ENCODE measurements around the gene C16orf86.

Gene C16orf86

DNA sequence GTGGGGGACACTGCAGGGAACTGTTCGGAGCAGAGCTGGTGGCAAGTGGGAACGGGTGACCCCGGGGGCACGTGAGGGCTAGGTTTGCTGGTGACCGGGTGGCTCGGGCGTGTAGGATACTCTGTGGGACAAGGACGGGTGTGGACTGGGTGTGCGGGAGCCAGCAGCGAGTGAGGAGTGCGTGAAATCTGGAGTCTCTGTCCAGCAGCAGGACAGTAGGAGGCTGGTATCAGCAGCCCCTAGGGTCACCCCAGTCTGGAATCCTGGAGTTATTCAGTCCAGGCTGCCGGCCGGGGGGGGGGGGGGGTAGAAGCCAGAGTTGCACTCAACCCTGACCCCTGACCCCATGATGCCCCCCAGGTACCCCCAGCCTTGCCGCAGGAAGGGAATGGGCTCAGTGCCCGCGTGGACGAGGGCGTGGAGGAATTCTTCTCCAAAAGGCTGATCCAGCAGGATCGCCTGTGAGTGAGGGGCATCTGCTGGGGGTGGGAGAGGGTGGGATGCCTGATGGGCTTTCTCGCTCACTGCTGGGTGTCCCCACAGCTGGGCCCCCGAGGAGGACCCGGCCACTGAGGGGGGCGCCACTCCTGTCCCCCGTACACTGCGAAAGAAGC is 12.7 kb upstream of the C16orf86 start:
- DNase-seq: no peak

DNA sequence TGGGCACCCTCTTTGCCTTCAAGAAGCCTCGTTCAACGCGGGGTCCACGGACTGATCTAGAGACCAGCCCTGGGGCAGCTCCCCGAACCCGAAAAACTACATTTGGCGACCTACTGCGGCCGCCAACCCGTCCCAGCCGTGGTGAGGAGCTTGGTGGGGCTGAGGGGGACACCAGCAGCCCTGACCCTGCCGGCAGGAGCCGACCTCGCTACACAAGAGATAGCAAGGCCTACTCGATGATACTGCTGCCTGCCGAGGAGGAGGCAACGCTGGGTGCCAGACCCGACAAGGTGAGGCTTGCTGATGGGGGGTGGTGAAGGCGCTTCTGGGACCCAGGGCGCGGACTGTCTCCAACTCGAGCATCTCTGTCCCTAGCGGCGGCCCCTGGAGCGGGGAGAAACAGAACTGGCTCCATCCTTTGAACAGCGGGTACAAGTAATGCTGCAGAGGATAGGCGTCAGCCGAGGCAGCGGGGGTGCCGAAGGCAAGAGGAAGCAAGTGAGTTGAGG is 12.2 kb upstream of the C16orf86 start:
- DNase-seq: no peak

DNA sequence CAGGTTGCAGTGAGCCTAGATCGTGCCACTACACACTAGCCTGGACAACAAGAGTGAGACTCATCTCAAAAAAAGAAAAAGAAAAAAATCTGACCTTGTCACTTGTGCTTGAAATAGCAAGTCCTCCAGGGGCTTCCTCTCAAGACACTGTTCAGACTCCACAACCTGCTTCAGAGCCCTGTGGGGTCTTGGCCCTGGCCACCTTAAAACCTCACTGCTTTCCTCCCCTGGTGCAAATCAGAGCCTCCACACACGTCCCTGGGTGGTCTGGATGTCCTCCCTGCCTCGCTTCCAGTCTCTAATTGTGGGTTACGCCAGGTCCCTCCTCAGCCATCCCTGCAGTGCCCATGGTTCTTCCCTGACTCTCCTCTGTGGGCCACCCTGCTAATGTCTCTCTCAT is 11.3 kb upstream of the C16orf86 start:
- DNase-seq: no peak

DNA sequence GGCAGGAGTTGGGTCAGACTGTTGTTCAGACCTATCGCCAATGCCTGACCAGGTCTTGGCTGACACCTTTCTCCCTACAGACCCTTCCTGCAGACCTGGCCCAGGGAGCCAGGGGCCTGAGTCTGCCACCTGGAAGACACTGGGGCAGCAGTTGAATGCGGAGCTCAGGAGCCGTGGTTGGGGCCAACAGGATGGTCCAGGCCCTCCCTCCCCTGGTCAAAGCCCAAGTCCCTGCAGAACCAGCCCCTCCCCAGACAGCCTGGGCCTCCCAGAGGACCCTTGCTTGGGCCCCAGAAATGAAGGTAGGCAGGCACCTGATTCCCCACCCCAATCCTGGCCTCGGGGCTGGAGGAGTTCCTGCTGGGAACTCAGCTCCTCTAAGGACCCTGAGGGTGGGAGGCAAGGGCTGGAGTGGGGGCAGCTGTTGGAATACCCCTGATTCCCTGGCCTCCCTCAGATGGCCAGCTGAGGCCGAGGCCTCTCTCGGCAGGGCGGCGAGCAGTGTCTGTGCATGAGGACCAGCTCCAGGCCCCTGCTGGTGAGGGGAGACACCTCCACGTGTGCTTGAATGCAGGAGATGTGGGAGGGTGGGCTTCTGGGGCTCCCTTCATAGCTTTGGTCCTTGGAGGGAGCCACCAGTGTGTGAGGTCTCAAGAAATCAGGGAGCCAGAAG is 10.1 kb upstream of the C16orf86 start:
- no peak for DNase-seq

DNA sequence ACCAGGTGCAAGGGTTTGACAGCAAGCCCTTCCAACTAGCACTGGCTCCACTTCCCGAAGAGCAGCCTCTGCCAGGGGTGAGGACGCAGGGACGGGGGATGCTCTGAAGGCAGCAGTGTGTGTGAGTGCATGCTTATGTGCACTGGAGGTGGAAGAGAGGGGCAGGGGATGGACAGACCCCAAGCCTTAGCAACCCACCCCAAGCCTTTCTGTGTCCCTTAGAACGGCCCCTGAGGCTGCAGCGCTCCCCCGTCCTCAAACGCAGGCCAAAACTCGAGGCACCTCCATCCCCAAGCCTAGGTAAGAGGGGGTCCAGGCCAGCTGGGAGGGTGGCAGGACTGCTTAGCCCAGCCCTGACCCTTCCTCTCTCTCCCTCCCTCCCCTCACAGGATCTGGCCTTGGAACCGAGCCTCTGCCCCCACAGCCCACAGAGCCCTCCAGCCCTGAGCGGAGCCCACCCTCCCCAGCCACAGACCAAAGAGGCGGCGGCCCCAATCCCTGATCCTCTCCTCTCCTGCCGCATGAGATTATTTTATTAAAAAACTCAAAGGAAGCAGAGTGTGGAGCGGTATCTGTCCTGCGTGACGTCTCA is 9.5 kb upstream of the C16orf86 start:
- DNase-seq: no peak

DNA sequence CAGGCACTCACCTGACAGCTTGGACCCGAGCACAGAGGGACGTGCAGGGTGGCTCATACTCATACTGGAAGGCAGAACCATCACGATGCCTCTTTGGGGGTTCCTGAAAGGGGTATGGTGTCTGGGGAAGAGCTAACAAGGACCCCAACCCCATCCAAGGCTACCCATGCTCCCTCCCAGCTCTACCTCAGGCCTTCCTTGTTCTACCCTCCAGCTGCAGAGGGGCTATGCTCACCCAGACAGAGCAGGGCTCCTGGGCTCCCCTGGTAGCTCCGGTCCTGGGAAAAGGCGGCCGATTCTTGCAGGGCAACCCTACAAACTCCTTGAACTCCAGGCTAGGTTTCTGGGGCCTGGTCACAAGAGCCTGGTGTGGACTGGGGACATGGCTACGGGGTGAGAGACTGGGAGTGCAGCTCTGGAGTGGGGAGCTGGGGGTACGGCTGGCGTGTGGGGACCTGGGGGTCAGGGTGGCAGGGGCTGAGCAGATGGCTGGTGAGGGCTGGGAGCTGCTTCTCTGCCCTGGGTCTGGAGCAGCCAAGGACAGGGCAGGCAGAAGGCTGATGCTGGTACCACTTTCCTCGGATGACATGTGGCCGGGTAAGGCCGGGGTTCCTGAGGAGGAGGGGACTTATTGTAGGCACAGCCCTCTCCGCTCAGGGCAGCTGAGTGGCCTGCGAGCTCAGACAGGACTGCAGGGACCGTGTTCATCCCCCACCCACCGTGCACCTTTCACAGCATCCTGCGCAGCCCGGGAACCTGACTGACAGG is 8.7 kb upstream of the C16orf86 start:
- no peak for DNase-seq

DNA sequence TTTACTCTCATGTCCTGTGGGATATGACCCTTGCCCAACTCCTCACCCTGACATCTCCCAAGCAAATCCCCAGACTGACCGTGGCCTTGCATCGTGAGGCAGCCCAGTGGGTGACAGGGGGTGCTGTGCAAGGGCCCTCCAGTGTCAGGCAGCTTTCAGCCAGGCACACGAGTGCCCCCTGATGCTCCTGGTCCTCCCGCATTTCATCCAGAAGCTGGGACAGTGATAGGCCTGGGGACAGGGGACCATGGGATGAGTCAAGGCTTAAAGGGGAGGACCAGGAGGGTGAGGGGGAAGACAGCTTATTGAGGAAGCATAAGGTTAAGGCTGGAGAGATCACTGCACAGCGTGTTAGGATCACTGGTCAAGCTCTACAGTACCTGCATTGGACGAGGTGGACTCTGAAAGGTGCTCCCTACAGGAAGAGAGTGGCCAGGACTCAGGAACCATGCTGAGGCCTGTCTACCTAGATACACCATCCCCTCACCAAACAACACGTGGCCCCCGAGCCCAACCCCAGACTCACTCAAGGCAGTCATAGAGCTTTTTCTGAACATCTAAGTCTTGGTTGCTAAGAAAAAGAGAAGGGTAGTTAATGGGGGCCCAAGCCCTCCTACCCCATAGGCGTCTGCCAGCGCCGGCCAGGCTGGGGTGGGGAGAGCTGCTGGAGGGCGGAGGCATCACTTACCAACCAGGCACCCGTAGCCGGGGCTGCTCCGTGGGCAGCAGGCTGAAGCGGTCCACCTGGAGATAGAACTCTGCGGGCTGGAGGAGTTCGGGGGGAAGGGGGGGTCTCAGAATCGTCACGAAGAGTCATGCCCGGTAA is 7.6 kb upstream of the C16orf86 start:
- no peak for DNase-seq

DNA sequence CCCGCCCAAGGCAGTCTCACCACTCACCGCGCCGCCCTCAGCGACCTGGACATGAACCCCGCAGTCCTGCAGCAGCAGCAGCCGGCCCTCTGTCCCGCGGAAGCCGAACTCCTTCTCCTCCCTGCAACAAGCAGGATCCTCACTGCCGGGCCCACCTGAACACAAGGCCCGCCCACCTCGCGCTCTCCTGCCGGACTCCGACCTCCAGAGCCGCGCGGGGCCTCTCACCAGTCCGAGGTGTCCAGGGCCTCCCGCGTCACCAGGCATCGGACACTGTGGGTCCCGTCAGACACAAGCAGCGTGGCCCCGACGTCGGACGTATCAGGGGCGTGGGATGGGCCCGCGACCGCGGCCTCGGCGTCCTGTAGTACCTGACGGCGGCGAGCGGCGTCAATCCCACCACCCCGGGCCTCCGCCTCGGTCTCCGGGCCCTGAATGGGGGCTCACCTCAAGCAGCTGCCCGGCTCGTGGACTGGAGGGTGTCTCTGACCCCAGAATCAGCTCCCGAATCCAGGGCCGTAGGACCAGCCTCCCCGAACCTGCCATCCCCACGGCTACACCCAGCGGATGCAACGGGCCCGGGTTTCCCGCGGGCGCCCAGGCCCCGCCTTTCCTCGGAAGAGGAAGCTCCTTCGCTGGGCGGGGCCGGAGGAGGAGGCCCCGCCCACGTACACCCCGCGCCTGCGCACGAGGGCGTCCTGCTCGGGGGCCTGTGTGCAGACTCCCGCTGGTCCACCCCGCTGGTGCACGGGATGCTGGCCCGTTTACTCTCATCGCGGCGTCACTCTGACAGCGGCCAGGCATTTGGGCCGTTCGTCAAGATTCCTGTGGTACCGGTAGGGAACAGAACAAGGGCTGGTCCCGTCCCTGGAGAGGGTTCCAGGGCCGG is 6.7 kb upstream of the C16orf86 start, which contains the start of gene ACD:
Gene ACD, minus strand, starts transcription at position 586 of the 889 bp plus-strand sequence. Its CDS starts 40 bp downstream, at position 546.
- peak; percentile 89 for DNase-seq

DNA sequence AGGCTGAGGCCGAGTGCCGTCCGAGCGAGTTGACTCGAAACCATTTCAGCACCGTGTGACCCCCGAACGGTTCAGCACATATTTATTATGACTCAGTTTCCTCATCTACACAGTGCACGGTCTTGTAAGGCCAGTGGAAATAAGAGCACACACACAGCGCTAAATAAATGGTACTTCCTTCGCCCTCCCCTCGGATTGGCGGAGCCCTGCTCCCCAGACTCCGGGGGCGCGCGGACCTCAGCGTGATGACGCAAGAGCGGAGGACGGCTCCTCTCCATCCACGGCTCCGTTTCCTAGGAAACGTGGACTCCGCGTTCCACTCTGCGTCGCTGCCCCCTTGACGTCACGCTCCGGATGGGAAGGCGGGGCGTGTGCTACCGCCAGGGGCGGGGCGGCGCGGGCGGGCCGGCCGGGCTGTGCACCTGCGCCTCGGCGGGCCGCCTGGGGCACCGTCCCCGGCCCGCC is 6.0 kb upstream of the C16orf86 start, which contains the start of gene PARD6A:
Gene PARD6A, plus strand, starts transcription at position 397 of the 465 bp plus-strand sequence. CDS start 79 bp downstream, outside the sequence.
- peak; percentile 93 for DNase-seq

DNA sequence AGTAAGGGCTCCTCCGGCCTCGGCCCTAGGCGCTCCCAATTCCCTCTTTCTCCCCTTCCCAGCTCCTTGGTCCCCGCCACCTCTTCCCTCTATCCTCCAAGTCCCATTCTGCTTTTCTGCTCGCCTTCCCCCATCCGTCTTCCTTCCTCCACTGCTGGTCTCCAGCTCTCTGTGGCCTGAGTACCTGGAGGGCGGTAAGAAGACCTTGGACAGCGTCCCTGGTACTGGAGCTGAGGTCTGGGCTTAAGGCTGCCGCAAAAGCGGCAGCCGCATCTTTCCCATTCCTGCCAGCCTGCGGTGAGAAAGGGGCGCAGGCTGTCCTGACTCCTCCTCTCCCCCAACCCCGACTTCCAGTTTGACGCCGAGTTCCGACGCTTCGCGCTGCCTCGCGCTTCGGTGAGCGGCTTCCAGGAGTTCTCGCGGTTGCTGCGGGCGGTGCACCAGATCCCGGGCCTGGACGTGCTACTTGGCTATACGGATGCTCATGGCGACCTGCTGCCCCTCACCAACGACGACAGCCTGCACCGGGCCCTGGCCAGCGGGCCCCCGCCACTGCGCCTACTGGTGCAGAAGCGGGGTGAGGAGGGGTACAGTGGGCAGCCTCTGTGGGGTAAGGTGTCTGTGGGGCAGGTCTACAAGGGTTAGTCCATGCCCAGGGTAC is 5.4 kb upstream of the C16orf86 start:
- no peak for DNase-seq

DNA sequence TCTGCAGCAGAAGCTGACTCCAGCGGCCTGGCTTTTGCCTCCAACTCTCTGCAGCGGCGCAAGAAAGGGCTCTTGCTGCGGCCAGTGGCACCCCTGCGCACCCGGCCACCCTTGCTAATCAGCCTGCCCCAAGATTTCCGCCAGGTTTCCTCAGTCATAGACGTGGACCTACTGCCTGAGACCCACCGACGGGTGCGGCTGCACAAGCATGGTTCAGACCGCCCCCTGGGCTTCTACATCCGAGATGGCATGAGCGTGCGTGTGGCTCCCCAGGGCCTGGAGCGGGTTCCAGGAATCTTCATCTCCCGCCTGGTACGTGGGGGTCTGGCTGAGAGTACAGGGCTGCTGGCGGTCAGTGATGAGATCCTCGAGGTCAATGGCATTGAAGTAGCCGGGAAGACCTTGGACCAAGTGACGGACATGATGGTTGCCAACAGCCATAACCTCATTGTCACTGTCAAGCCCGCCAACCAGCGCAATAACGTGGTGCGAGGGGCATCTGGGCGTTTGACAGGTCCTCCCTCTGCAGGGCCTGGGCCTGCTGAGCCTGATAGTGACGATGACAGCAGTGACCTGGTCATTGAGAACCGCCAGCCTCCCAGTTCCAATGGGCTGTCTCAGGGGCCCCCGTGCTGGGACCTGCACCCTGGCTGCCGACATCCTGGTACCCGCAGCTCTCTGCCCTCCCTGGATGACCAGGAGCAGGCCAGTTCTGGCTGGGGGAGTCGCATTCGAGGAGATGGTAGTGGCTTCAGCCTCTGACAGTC is 4.5 kb upstream of the C16orf86 start:
- no peak for DNase-seq

DNA sequence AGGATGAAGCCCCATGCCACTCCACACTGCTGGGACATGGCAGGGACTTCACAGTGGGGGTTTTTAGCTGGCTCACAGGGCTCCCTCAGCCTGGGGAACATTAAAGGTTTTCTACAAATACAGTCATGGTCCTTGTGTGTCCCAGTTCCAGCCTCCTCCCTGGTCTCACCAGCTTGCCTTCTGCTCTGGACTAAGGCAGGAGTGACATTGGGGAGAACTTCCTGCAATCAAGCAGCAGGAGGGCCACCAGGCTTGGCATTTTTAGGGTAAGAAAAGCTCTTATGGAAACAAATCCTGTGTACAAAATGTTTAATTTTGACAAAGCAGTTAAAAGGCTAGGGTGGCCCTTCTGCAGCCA is 4.0 kb upstream of the C16orf86 start:
- DNase-seq: no peak

DNA sequence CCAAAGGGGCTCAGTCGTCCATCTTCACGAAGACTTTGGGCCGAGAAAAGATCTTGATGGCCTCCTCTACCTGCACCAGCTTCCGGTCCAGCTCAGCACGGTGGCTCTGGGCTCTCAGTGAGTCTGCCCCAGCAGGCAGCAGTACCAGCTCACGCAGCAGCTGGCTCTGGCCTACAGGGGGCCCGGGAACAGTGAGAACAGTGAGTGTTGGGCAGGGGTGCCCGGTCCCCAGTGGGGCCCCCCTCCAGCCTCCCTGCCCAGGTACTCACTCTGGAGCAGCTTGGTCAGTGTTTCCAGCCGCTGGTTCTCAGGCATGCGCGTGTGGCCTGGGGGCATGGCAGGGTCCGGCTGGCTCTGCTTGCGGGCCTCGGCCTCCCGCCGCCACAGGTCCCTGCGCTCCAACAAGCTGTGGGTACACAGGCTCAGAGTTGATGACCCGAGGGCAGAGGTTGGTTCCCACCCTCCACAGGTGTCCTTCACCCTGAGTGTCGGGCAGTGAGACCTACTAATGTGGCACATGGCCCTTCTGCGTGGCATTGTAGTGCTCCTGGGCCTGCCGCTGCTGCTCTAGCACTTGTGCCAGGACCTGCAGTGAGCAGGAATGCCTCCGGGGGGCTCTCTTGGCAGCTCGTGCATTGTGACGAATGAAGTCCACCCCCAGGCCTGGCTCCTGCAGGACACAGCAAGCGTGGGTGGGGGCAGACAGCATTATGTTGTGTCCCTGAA is 3.3 kb upstream of the C16orf86 start:
- DNase-seq: no peak

DNA sequence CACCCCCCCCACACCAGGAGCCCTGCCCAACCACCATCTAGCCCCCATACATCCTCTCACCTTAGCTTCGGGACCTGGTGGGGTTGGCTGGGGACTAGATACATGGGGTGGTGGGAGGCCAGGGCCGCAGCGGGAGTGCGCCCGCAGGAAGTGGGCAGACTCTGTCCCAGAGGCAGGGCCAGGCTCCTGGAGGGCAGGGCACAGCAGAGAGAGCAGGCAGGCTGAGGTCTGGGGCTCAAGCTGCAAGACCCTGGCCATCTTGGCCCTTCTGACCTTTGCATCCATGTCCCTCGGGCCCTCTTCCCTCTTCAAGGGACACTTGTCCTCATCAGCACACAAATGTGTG is 2.8 kb upstream of the C16orf86 start:
- no peak for DNase-seq

DNA sequence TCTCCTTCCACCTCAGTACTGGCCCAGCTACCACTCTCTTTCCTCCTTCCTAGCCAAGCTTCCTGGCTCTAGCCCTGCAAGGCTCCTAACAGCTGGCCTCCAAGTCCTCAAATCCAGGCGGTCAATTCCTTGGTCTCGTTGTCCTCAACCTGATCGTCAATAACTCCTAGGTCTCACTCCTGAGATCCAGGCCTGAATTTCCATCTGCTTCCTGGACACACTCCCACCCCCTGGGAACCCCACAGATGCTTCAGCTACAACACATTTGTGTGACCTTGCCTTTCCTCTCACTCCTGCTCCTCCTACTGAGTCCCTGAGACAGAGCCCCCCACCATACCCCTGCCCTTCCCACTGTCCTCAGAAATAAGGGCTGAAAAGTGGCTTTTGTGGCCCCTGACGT is 2.4 kb upstream of the C16orf86 start:
- no peak for DNase-seq

DNA sequence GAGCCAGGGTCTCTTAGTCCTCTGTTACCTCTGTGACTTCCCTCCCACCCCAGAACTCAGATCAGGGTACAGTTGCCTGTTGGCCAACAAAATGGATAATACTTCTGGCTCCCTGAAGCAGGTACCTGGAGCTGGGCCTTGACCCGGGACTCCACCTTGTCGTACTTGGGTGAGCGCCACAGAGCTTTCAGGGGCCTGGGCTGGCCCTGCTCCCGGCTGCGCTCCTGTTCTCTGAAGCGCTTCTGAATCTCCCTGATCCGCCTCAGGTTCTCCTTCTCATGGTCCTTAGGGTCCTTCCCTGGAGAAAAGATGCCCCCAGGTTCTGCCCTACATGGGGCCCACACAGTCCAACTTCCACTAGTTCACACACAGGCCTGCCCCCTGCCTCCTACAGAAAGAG is 1.7 kb upstream of the C16orf86 start:
- DNase-seq: no peak

DNA sequence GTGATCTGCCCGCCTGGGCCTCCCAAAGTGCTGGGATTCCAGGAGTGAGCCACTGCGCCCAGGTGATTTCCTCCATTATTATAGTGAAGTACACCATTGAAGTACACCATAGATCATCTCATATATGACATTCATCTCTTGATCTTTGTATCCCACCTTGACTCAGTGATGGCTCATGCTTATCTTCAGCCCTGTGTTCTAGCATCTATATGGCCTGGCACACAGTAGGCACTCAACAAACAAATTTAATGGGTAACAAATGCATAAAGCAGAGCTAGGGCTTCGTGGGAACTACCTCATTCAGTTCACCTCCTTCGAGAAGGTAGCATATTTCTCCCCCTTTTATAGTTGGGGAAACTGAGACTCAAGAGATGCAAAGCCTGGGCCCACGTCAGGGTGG is 1.0 kb upstream of the C16orf86 start:
- no peak for DNase-seq

DNA sequence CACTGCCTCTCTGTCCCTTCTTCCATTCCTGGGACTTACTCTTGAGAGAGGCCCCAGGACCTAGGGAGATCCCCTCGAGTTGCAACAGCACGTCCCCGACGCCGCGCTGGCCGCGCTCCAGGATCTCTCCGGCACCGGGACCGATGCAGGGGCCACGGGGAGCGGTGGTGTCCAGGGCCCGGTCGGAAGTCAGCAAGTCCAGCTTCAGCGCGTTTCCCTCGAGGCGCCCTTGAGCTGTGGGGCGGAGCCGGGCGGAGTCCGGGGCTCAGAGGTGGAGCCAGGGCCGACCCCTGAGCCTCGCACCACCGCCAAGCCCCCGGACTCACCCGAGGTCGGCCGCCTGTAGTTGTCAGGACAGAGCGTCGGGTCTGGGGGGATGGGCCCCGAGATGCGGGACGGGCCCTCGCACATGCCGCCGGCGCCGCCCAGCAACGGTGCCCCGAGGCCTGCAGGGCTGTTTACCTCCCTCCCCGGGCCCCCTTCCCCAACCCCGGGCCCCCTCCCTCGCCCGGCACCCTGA is 522 bp upstream of the C16orf86 start:
- no peak for DNase-seq

DNA sequence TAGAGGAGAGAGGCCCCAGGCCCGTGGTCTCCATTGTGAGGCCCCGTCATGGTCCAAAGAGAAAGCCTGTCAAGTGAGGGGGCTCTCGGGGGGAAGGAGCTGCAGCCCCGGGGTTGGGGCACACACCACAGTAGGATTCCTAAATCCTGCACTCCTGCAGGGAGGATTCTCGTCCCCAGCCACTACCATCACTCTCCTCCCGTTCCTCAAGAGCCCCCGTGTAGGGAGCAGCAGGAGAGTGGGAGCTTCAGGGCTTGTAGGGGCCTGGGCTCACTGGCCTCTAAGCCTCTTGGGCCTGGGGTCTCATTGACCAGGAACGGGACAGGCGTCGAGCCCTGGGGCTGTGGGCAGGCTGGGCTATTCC is 821 bp downstream of the C16orf86 start:
- DNase-seq: no peak

All from activated gamma-delta T cell (primary cell).